GM18508 (cell line): ENCODE data around the gene SCML1.
A peak's percentile ranks its signal among the peaks of the same experiment; 100 is the strongest.

Experiments used
- ATAC-seq: cut with Tn5 transposase; IDR thresholded peaks from one replicate; pipeline ENCODE4 v1.9.1; 2021; ENCODE audit warnings: moderate number of reproducible peaks; ENCODE audit not compliant: insufficient read depth, unreplicated experiment

SCML1 gene

GRCh38 chrX:17736856-17737709 is at the start of gene SCML1:
TSS of gene SCML1 (plus strand) at chrX:17737493. CDS start at chrX:17744187, 6,694 bp downstream.
- peak; percentile 55 for ATAC-seq

- no peak for ATAC-seq
Measured at GRCh38 chrX:17687648-17688047, 49.6 kb upstream of the SCML1 start.

GRCh38 chrX:17689971-17690409 is 47.3 kb upstream of the SCML1 start:
- ATAC-seq = peak; percentile 56

GRCh38 chrX:17692709-17693346 is 44.5 kb upstream of the SCML1 start:
- no peak for ATAC-seq

- ATAC-seq = no peak
Measured at GRCh38 chrX:17697191-17697590, 40.1 kb upstream of the SCML1 start.

GRCh38 chrX:17700976-17701375 is 36.3 kb upstream of the SCML1 start:
- no peak for ATAC-seq

GRCh38 chrX:17703201-17703600 is 34.1 kb upstream of the SCML1 start:
- no peak for ATAC-seq

- ATAC-seq = no peak
Measured at GRCh38 chrX:17705211-17705610, 32.1 kb upstream of the SCML1 start.

GRCh38 chrX:17706676-17707075 is 30.6 kb upstream of the SCML1 start:
- ATAC-seq = no peak

GRCh38 chrX:17707731-17708130 is 29.6 kb upstream of the SCML1 start:
- ATAC-seq = no peak

- ATAC-seq = no peak
Measured at GRCh38 chrX:17710871-17711301, 26.4 kb upstream of the SCML1 start.

GRCh38 chrX:17713288-17713687 is 24.0 kb upstream of the SCML1 start:
- no peak for ATAC-seq

- ATAC-seq = no peak
Measured at GRCh38 chrX:17718649-17719165, 18.6 kb upstream of the SCML1 start.

GRCh38 chrX:17719711-17720110 is 17.6 kb upstream of the SCML1 start:
- ATAC-seq = no peak

GRCh38 chrX:17721715-17722114 is 15.6 kb upstream of the SCML1 start:
- ATAC-seq = no peak

- no peak for ATAC-seq
Measured at GRCh38 chrX:17725181-17725580, 12.1 kb upstream of the SCML1 start.

- ATAC-seq = no peak
Measured at GRCh38 chrX:17732138-17732783, 5.0 kb upstream of the SCML1 start.

- ATAC-seq = no peak
Measured at GRCh38 chrX:17735406-17735805, 1.9 kb upstream of the SCML1 start.

GRCh38 chrX:17736478-17736855 is 826 bp upstream of the SCML1 start:
- ATAC-seq = no peak

GRCh38 chrX:17737710-17737985 is 355 bp downstream of the SCML1 start:
- no peak for ATAC-seq
